SK-N-SH (cell line): ENCODE measurements around the gene HMOX1. TPM values are rescaled to one million over a fixed set of nuclear protein-coding genes. Genes with fewer than 3 reads are reported as not detected.

Source experiments
- CTCF ChIA-PET: fragments of 300-600, 350-600 bp; formaldehyde crosslinking; extraction: SDS; loops from one replicate; lab custom pipeline; 2021; lab: Yijun Ruan, JAX
- POLR2A ChIA-PET: fragments of 350-600 bp; sonication (Branson Sonifier 250); formaldehyde crosslinking; extraction: SDS; loops from one replicate; lab custom pipeline; 2020; ENCODE audit warnings: antibody characterized with exemption, inconsistent platforms; lab: Yijun Ruan, JAX
- DNase-seq: peaks from one replicate; pipeline ENCODE4 v3.0.0; 2012
- H2AFZ ChIP-seq: fragments of 200-600 bp; sonication (generic); 2 replicates; pipeline ENCODE4 v1.8.1; 2016; ENCODE audit warnings: antibody characterized with exemption, mild to moderate bottlenecking, low read depth
- H3F3A ChIP-seq: fragments of 200-600 bp; sonication (generic); replicated peaks from 2 replicates; pipeline ENCODE3; 2016; ENCODE audit warnings: antibody characterized with exemption, mild to moderate bottlenecking; ENCODE audit not compliant: insufficient read depth
- H3K27ac ChIP-seq, 2 experiments: fragments of 200-500 bp in 1 of 2; fragments of 200-600 bp in 1 of 2; sonication (Bioruptor generic) in 1 of 2; sonication (generic), shearing (Covaris generic) in 1 of 2; 2 replicates each; pipeline versions ENCODE4 v1.5.1 to v1.6.1; 2014 to 2016; ENCODE audit warnings: low read depth in 2 of 2, inconsistent platforms in 1 of 2, low read length in 1 of 2, mild to moderate bottlenecking in 1 of 2, mixed read lengths in 1 of 2
- H3K27me3 ChIP-seq: fragments of 200-600 bp; sonication (generic), shearing (Covaris generic); 2 replicates; pipeline ENCODE4 v1.6.1; 2016; ENCODE audit warnings: mixed run types; ENCODE audit not compliant: insufficient read depth
- H3K36me3 ChIP-seq, 2 experiments: fragments of 200-500 bp in 1 of 2; fragments of 200-600 bp in 1 of 2; sonication (Bioruptor generic) in 1 of 2; sonication (generic) in 1 of 2; replicated peaks in 1 of 2; 2 replicates each; pipeline versions ENCODE3 to v1.5.1; 2014 to 2016; ENCODE audit warnings: low read length in 1 of 2, mild to moderate bottlenecking in 1 of 2; ENCODE audit not compliant: insufficient read depth in 2 of 2, control insufficient read depth in 1 of 2
- H3K4me1 ChIP-seq, 2 experiments: fragments of 200-500 bp in 1 of 2; fragments of 200-600 bp in 1 of 2; sonication (Bioruptor generic) in 1 of 2; sonication (generic), shearing (Covaris generic) in 1 of 2; 2 replicates each; pipeline versions ENCODE4 v1.5.1 to v1.6.1; 2014 to 2016; ENCODE audit warnings: low read depth in 1 of 2, low read length in 1 of 2, mixed run types in 1 of 2; ENCODE audit not compliant: insufficient read depth in 2 of 2, control insufficient read depth in 1 of 2
- H3K4me2 ChIP-seq: fragments of 200-600 bp; sonication (generic), shearing (Covaris generic); 2 replicates; pipeline ENCODE4 v1.6.1; 2017; ENCODE audit warnings: mixed run types
- H3K4me3 ChIP-seq, 2 experiments: fragments of 200-500 bp in 1 of 2; fragments of 200-600 bp in 1 of 2; sonication (Bioruptor generic) in 1 of 2; sonication (generic), shearing (Covaris generic) in 1 of 2; 2 replicates each; pipeline versions ENCODE4 v1.5.1 to v1.8.1; 2014 to 2016; ENCODE audit warnings: low read depth in 2 of 2, inconsistent platforms in 1 of 2, low read length in 1 of 2, mild to moderate bottlenecking in 1 of 2, mixed read lengths in 1 of 2, moderate library complexity in 1 of 2
- H3K79me2 ChIP-seq: fragments of 200-600 bp; sonication (generic); 2 replicates; pipeline ENCODE4 v1.8.1; 2017; ENCODE audit warnings: mild to moderate bottlenecking; ENCODE audit not compliant: insufficient read depth
- H3K9ac ChIP-seq: fragments of 200-600 bp; sonication (generic); 2 replicates; pipeline ENCODE4 v1.6.1; 2017; ENCODE audit warnings: mixed run types
- H3K9me2 ChIP-seq: fragments of 200-600 bp; sonication (generic); 2 replicates; pipeline ENCODE4 v1.6.1; 2017; ENCODE audit warnings: mixed run types
- H3K9me3 ChIP-seq: fragments of 200-600 bp; sonication (generic); 2 replicates; pipeline ENCODE4 v1.6.1; 2017; ENCODE audit warnings: mixed run types, mild to moderate bottlenecking, moderate library complexity
- H4K20me1 ChIP-seq: fragments of 200-600 bp; sonication (generic); 2 replicates; pipeline ENCODE4 v1.6.1; 2017; ENCODE audit warnings: mild to moderate bottlenecking, mixed run types; ENCODE audit not compliant: insufficient read depth
- CHD2 ChIP-seq: fragments of 150-350 bp; IDR thresholded peaks from 2 replicates; pipeline ENCODE4 v1.6.1; 2018; ENCODE audit warnings: low read length; ENCODE audit not compliant: partially characterized antibody
- CTCF ChIP-seq: fragments of 200-600 bp; sonication (generic); IDR thresholded peaks from 2 replicates; pipeline ENCODE4 v1.6.1; 2017; ENCODE audit warnings: antibody characterized with exemption, mild to moderate bottlenecking, moderate library complexity
- EZH2phosphoT487 ChIP-seq: fragments of 200-600 bp; sonication (generic); IDR thresholded peaks from 2 replicates; pipeline ENCODE4 v1.6.1; 2017; ENCODE audit warnings: low read depth, mixed run types, mild to moderate bottlenecking, antibody characterized with exemption, moderate library complexity, borderline replicate concordance
- FOXJ3 ChIP-seq: sonication (generic); formaldehyde crosslinking; IDR thresholded peaks from 2 replicates; pipeline ENCODE4 v1.5.1; 2020; ENCODE audit warnings: mild to moderate bottlenecking, missing genetic modification reagents
- GATA2 ChIP-seq: sonication (generic); formaldehyde crosslinking; IDR thresholded peaks from 2 replicates; pipeline ENCODE4 v1.5.0; 2020; ENCODE audit warnings: mild to moderate bottlenecking, missing genetic modification reagents
- IRF3 ChIP-seq: fragments of 150-350 bp; IDR thresholded peaks from 2 replicates; pipeline ENCODE4 v1.6.1; 2016; ENCODE audit warnings: mild to moderate bottlenecking, low read depth, low read length
- JUND ChIP-seq: IDR thresholded peaks from 2 replicates; pipeline ENCODE4 v1.4.0; 2012
- MEF2A ChIP-seq: IDR thresholded peaks from 2 replicates; pipeline ENCODE4 v1.4.0; 2012; ENCODE audit warnings: low read depth, borderline replicate concordance
- NFIC ChIP-seq: IDR thresholded peaks from 2 replicates; pipeline ENCODE4 v1.4.0; 2012; ENCODE audit warnings: borderline replicate concordance
- NRF1 ChIP-seq: IDR thresholded peaks from 2 replicates; pipeline ENCODE4 v1.6.1; 2012; ENCODE audit warnings: low read depth, mild to moderate bottlenecking, low read length
- PBX3 ChIP-seq: IDR thresholded peaks from 2 replicates; pipeline ENCODE4; 2012
- RAD21 ChIP-seq: IDR thresholded peaks from 2 replicates; pipeline ENCODE4 v1.6.1; 2012; ENCODE audit warnings: mild to moderate bottlenecking, low read length
- RFX5 ChIP-seq: IDR thresholded peaks from 2 replicates; pipeline ENCODE4 v1.6.1; 2012; ENCODE audit warnings: mild to moderate bottlenecking, improper control_type of control experiment, low read length
- SMC3 ChIP-seq: IDR thresholded peaks from 2 replicates; pipeline ENCODE4 v1.6.1; 2012; ENCODE audit warnings: low read depth, low read length, improper control_type of control experiment
- TAF1 ChIP-seq: IDR thresholded peaks from 2 replicates; pipeline ENCODE4 v1.6.1; 2012; ENCODE audit warnings: low read depth, mild to moderate bottlenecking, low read length, moderate library complexity, borderline replicate concordance
- TCF12 ChIP-seq: IDR thresholded peaks from 2 replicates; pipeline ENCODE4 v1.4.0; 2012
- TEAD4 ChIP-seq: IDR thresholded peaks from 2 replicates; pipeline ENCODE4 v1.4.0; 2012; ENCODE audit warnings: mild to moderate bottlenecking, borderline replicate concordance; ENCODE audit not compliant: insufficient read depth
- YY1 ChIP-seq: IDR thresholded peaks from 2 replicates; pipeline ENCODE4 v1.4.0; 2012; ENCODE audit warnings: low read depth, mild to moderate bottlenecking
- ZBTB33 ChIP-seq: IDR thresholded peaks from 2 replicates; pipeline ENCODE4 v1.4.0; 2012; ENCODE audit warnings: low read depth, borderline replicate concordance
- WGBS: methylation state at CpG from one replicate; pipeline ENCODE4 v1.1.6; 2017; ENCODE audit warnings: low lambda C conversion rate; 5-methylcytosine and 5-hydroxymethylcytosine counted together
- polyA plus RNA-seq, 3 experiments: library from polyadenylated mRNA; depleted of rRNA; stranded (reverse); fragments of >200 nt; gene quantifications; 2 replicates each; pipeline ENCODE4 v1.2.3, GENCODE V29; 2012
- TF ChIP-seq, protein P1 (sequence below): IDR thresholded peaks from 2 replicates; pipeline ENCODE4 v1.6.1; 2012; ENCODE audit warnings: mild to moderate bottlenecking, low read depth, low read length, moderate library complexity
- TF ChIP-seq, protein P2 (sequence below): fragments of 150-350 bp; IDR thresholded peaks from 2 replicates; pipeline ENCODE4 v1.6.1; 2017; ENCODE audit warnings: antibody characterized with exemption, low read length, low read depth, borderline replicate concordance

Gene HMOX1
- polyA plus RNA-seq, 1 of the 3 experiments (the other 2 are of a cell fraction) = 13.7 TPM

DNA sequence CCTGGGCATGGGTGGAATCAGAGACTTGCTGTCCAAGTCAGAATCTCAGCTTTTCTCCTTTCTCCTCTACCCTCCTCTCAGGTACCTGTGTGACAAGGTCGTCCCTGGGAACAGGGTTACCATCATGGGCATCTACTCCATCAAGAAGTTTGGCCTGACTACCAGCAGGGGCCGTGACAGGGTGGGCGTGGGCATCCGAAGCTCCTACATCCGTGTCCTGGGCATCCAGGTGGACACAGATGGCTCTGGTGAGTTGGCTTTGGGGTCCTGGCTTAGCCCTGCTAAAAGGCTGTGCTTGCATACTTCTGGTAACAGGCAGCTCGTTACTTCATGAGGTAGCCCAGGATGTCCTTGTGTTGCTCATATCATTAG, 29.8 kb downstream of the HMOX1 start (continued):
- TF ChIP-seq PBX3 (no peak), TCF12 (no peak), MEF2A (no peak), JUND (no peak)
- TF ChIP-seq, all 33 proteins: peak for 0

GRCh38 chr22:35411102-35411501, 30.2 kb downstream of the HMOX1 start:
- DNase-seq = no peak
- peaks cover 13 to 42% of the 10 kb centered on the region in 2 experiments for H3K36me3 ChIP-seq
- H4K20me1 ChIP-seq = no peaks in the 10 kb centered on the region
- no peak overlapping the region for H2AFZ ChIP-seq
- no peaks in the 10 kb centered on the region for H3K9me3 ChIP-seq
- H3K27me3 ChIP-seq = no peaks in the 10 kb centered on the region
- WGBS = 91% methylated on average over 7 of the region's 7 CpGs
- H3K79me2 ChIP-seq = no peaks in the 10 kb centered on the region
- TF ChIP-seq RAD21 (no peak), MEF2A (no peak), NRF1 (no peak), YY1 (no peak), CTCF (no peak), FOXJ3 (no peak), NFIC (no peak), CHD2 (no peak), RFX5 (no peak), SMC3 (no peak), EZH2phosphoT487 (no peak), TEAD4 (no peak), IRF3 (no peak), ZBTB33 (no peak), JUND (no peak), GATA2 (CRISPR knock-in tag) (no peak), TAF1 (no peak)
- TF ChIP-seq, protein P1, sequence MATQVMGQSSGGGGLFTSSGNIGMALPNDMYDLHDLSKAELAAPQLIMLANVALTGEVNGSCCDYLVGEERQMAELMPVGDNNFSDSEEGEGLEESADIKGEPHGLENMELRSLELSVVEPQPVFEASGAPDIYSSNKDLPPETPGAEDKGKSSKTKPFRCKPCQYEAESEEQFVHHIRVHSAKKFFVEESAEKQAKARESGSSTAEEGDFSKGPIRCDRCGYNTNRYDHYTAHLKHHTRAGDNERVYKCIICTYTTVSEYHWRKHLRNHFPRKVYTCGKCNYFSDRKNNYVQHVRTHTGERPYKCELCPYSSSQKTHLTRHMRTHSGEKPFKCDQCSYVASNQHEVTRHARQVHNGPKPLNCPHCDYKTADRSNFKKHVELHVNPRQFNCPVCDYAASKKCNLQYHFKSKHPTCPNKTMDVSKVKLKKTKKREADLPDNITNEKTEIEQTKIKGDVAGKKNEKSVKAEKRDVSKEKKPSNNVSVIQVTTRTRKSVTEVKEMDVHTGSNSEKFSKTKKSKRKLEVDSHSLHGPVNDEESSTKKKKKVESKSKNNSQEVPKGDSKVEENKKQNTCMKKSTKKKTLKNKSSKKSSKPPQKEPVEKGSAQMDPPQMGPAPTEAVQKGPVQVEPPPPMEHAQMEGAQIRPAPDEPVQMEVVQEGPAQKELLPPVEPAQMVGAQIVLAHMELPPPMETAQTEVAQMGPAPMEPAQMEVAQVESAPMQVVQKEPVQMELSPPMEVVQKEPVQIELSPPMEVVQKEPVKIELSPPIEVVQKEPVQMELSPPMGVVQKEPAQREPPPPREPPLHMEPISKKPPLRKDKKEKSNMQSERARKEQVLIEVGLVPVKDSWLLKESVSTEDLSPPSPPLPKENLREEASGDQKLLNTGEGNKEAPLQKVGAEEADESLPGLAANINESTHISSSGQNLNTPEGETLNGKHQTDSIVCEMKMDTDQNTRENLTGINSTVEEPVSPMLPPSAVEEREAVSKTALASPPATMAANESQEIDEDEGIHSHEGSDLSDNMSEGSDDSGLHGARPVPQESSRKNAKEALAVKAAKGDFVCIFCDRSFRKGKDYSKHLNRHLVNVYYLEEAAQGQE = no peak
- TF ChIP-seq, protein P2, sequence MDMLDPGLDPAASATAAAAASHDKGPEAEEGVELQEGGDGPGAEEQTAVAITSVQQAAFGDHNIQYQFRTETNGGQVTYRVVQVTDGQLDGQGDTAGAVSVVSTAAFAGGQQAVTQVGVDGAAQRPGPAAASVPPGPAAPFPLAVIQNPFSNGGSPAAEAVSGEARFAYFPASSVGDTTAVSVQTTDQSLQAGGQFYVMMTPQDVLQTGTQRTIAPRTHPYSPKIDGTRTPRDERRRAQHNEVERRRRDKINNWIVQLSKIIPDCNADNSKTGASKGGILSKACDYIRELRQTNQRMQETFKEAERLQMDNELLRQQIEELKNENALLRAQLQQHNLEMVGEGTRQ = no peak
- CTCF ChIA-PET = interaction anchor here (0.7 to 4.8 kb wide), 6 partner anchors 9 to 221 kb away, joined by 3 to 29 read pairs (median 6); no protein-coding TSS in a partner anchor
- H3K9me2 ChIP-seq = no peaks in the 10 kb centered on the region
- H3F3A ChIP-seq = no peaks in the 10 kb centered on the region
- POLR2A ChIA-PET = no interaction called here
- no peak overlapping the region for H3K27ac ChIP-seq
- no peak overlapping the region for H3K4me3 ChIP-seq
- H3K4me1 ChIP-seq = no peaks in the 10 kb centered on the region
- H3K9ac ChIP-seq = no peak overlapping the region
- H3K4me2 ChIP-seq = no peak overlapping the region
